ENCODE measurements around the gene EEF1AKMT2. TPM values are rescaled to one million over a fixed set of nuclear protein-coding genes. Genes with fewer than 3 reads are reported as not detected.

The EEF1AKMT2 gene
- total RNA-seq, 4 donors from 2014 or later: 8.3 to 17.5 (median 12.7) TPM

GRCh38 chr10:124744102-124745050, 47.3 kb downstream of the EEF1AKMT2 start, which contains the start of gene FAM53B:
Gene FAM53B (minus strand): TSS chr10:124744378. CDS start chr10:124706713, 37,665 bp downstream.
- intact Hi-C loops (cut with DNase I): loop anchor here (5.0 kb wide), 2 partner anchors 173 to 212 kb away; no protein-coding TSS in a partner anchor
- Histone ChIP-seq H3K27ac (peak within 1 kb of the TSS; percentile 93 to 95 (median 94)), H3K27me3 (no peaks in the 10 kb centered on the region), H3K4me1 (peaks cover 50 to 89% (median 65%) of the 10 kb centered on the region in 3 donors), H3K9me3 (no peaks in the 10 kb centered on the region), H3K4me3 (peak within 1 kb of the TSS; percentile 52 to 89 (median 78)), H3K36me3 (no peaks in the 10 kb centered on the region)
- 1 to 3% methylated on average over 7 to 12 of the region's 100 CpGs for WGBS, 2 donors
- peak in 2 of 4 donors; percentile 24 to 30 for TF ChIP-seq POLR2A (IDR thresholded peaks at IDR 0.05)
- TF ChIP-seq, protein P1, sequence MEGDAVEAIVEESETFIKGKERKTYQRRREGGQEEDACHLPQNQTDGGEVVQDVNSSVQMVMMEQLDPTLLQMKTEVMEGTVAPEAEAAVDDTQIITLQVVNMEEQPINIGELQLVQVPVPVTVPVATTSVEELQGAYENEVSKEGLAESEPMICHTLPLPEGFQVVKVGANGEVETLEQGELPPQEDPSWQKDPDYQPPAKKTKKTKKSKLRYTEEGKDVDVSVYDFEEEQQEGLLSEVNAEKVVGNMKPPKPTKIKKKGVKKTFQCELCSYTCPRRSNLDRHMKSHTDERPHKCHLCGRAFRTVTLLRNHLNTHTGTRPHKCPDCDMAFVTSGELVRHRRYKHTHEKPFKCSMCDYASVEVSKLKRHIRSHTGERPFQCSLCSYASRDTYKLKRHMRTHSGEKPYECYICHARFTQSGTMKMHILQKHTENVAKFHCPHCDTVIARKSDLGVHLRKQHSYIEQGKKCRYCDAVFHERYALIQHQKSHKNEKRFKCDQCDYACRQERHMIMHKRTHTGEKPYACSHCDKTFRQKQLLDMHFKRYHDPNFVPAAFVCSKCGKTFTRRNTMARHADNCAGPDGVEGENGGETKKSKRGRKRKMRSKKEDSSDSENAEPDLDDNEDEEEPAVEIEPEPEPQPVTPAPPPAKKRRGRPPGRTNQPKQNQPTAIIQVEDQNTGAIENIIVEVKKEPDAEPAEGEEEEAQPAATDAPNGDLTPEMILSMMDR (IDR thresholded peaks at IDR 0.05): peak in 3 of 6 experiments; percentile 37 to 60 (median 57)
- DNase-seq: no peak

DNA sequence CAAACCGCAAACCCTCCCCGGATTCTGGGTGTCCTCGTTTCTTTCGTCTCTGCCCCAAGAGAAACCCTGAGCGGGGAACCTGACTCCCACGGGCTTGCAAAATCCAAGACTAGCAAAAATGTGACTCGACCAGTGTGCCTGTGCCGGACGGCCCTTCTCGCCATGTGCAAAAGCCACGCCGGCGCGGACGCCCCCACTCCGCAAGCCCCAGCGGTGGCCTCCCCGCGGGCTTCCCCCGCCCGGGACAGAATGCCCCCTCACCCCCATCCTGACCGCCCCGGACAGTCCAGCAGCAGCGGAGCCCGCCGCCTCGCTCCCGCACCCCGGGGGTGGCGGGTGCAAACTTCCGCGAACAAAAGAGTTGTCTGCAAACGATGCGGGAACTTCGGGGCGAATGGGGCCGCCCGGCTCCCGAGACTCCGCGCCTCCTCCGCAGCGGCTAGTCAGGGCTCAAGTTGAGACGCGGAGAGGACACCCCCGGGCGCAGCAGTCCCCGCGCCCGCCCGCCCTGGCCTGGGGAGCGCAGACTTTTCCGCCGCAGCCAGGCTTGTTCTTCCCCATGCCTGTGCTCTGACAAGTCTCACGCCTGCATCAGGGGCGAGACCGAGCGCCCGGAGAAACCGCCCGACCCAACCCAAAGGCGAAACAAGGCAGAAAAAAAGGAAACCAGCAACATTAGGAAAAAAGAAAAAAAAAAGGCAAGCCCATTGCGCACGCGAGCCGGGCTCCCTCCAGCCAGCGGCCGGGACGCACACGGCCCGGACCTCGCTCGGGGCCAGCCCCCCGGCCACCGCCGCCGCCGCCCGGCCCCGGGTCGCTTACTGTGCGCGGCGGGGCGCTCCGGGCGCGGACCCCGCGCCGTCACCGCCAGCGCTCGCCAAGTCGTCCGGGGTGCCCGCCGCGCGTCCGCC, 48.2 kb downstream of the EEF1AKMT2 start:
- no peaks in the 10 kb centered on the region for H3K9me3 ChIP-seq
- H3K27ac ChIP-seq: peak overlapping the region; percentile 93 to 95 (median 94)
- no peaks in the 10 kb centered on the region for H3K27me3 ChIP-seq
- H3K36me3 ChIP-seq: no peaks in the 10 kb centered on the region
- 0 to 1% methylated on average over 20 to 25 of the region's 101 CpGs for WGBS, 2 donors
- peaks cover 55 to 89% (median 75%) of the 10 kb centered on the region in 3 donors for H3K4me1 ChIP-seq
- TF ChIP-seq, protein P1 (IDR thresholded peaks at IDR 0.05): no peak
- intact Hi-C loops (cut with DNase I): loop anchor here (5.0 kb wide), 1 partner anchor 174 kb away; no protein-coding TSS in a partner anchor
- peak overlapping the region; percentile 52 to 89 (median 78) for H3K4me3 ChIP-seq
- DNase-seq: no peak

DNA sequence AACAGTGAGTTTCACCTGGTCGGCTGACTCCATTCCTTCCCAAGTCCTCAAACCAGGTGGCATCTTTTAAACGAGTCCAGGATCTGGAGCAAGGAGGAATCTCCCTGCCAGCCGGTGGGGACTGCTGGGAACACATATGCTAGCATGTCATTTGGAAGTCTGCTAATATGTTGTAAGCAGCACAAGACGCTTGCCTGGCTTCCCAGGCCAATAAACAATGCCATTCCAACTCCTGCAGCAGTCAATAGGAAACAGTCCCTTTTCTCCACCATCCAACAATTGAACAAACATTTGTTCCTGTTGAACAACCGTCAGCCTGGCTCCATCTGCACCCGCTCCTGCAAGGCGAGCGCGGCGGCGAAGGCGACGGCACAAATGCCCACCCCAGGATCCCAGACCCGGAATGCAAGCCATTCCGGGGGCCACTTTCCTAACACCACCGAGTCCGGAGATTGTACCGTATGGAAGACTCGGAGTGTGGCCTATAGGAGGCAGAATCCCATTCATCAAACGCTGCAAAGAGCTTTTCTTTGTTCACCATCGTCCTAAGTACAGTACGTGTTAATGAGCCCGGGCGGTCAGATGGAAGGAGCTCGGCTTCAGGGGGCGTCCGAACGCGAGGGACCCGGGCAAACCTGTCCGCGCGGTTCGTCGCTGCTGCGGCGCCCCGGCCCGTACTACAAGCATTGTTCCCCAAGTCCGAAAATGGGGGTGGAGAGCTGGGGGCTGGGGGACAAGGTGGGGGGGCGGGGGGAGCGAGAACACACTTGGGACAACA, 49.1 kb downstream of the EEF1AKMT2 start:
- Histone ChIP-seq H3K4me3 (peak overlapping the region; percentile 52 to 89 (median 78)), H3K36me3 (no peaks in the 10 kb centered on the region), H3K27me3 (no peaks in the 10 kb centered on the region), H3K27ac (peak overlapping the region; percentile 93 to 95 (median 94)), H3K9me3 (no peaks in the 10 kb centered on the region), H3K4me1 (peaks cover 57 to 89% (median 77%) of the 10 kb centered on the region in 3 donors)
- intact Hi-C loops (cut with DNase I): loop anchor here (5.0 kb wide), 1 partner anchor 175 kb away; no protein-coding TSS in a partner anchor
- 11 to 22% methylated on average over 6 to 11 of the region's 42 CpGs for WGBS, 2 donors
- no peak for DNase-seq
- TF ChIP-seq, protein P1 (IDR thresholded peaks at IDR 0.05): peak in 4 of 6 experiments; percentile 2 to 29 (median 18)
- no peak for TF ChIP-seq POLR2A (IDR thresholded peaks at IDR 0.05)

GRCh38 chr10:124741922-124742412, 49.7 kb downstream of the EEF1AKMT2 start:
- Histone ChIP-seq H3K9me3 (no peaks in the 10 kb centered on the region), H3K4me1 (peaks cover 64 to 89% (median 80%) of the 10 kb centered on the region in 3 donors), H3K27me3 (no peaks in the 10 kb centered on the region), H3K4me3 (peak overlapping the region; percentile 52 to 89 (median 78)), H3K27ac (peak overlapping the region; percentile 93 to 95 (median 94)), H3K36me3 (no peaks in the 10 kb centered on the region)
- no peak for TF ChIP-seq POLR2A (IDR thresholded peaks at IDR 0.05)
- TF ChIP-seq, protein P1 (IDR thresholded peaks at IDR 0.05): no peak
- 14 to 35% methylated on average over 9 of the region's 9 CpGs for WGBS, 2 donors
- no peak for DNase-seq
- intact Hi-C loops (cut with DNase I): loop anchor here (5.0 kb wide), 1 partner anchor 175 kb away; no protein-coding TSS in a partner anchor
